Glutamatergic neuron (in vitro differentiated cells): ENCODE results near the gene PACSIN3. TPM values are rescaled to one million over a fixed set of nuclear protein-coding genes. Genes with fewer than 3 reads are reported as not detected.

Source experiments
- DNase-seq: peaks from one replicate; pipeline ENCODE4 v3.0.0; 2022
- H3K27ac Mint-ChIP-seq: one replicate; pipeline ENCODE4 v1.8.0; 2020; ENCODE audit warnings: mild to moderate bottlenecking, mixed read lengths, inconsistent platforms; ENCODE audit not compliant: unreplicated experiment
- H3K27me3 Mint-ChIP-seq: one replicate; pipeline ENCODE4 v1.8.0; 2020; ENCODE audit warnings: mild to moderate bottlenecking, moderate library complexity, mixed read lengths, inconsistent platforms; ENCODE audit not compliant: unreplicated experiment
- H3K36me3 Mint-ChIP-seq: one replicate; pipeline ENCODE4 v1.8.0; 2020; ENCODE audit warnings: mild to moderate bottlenecking, mixed read lengths, inconsistent platforms; ENCODE audit not compliant: unreplicated experiment
- H3K4me1 Mint-ChIP-seq: one replicate; pipeline ENCODE4 v1.8.0; 2020; ENCODE audit warnings: mild to moderate bottlenecking, low read depth, mixed read lengths, inconsistent platforms; ENCODE audit not compliant: unreplicated experiment
- H3K4me3 Mint-ChIP-seq: one replicate; pipeline ENCODE4 v1.8.0; 2020; ENCODE audit warnings: mild to moderate bottlenecking, mixed read lengths, inconsistent platforms; ENCODE audit not compliant: unreplicated experiment
- H3K9me3 Mint-ChIP-seq: one replicate; pipeline ENCODE4 v1.8.0; 2020; ENCODE audit warnings: mild to moderate bottlenecking, moderate library complexity, mixed read lengths, inconsistent platforms; ENCODE audit not compliant: unreplicated experiment
- microRNA-seq: library from miRNA; unstranded; fragments of <30 nt; microRNA quantifications from one replicate; pipeline ENCODE4, GENCODE V29; 2020; ENCODE audit not compliant: unreplicated experiment
- total RNA-seq: library from RNA; stranded (reverse); fragmentation: NEBNext Ultra II Directional; extraction: Animal tissue kit (Norgen Biotek cat#: 25700); gene quantifications from one replicate; pipeline ENCODE4 v1.2.1, GENCODE V29; 2021; ENCODE audit not compliant: unreplicated experiment
- TF ChIP-seq, protein P1 (sequence below): fragments of 200-600 bp; sonication (generic); IDR thresholded peaks from one replicate; pipeline ENCODE4 v1.5.0; 2021; ENCODE audit not compliant: partially characterized antibody, unreplicated experiment

PACSIN3 gene
- total RNA-seq, 1 donor from 2014 or later: 2.2 TPM

GRCh38 chr11:47132981-47133380 is 53.3 kb downstream of the PACSIN3 start:
- no peak overlapping the region for H3K27ac Mint-ChIP-seq
- TF ChIP-seq, protein P1, sequence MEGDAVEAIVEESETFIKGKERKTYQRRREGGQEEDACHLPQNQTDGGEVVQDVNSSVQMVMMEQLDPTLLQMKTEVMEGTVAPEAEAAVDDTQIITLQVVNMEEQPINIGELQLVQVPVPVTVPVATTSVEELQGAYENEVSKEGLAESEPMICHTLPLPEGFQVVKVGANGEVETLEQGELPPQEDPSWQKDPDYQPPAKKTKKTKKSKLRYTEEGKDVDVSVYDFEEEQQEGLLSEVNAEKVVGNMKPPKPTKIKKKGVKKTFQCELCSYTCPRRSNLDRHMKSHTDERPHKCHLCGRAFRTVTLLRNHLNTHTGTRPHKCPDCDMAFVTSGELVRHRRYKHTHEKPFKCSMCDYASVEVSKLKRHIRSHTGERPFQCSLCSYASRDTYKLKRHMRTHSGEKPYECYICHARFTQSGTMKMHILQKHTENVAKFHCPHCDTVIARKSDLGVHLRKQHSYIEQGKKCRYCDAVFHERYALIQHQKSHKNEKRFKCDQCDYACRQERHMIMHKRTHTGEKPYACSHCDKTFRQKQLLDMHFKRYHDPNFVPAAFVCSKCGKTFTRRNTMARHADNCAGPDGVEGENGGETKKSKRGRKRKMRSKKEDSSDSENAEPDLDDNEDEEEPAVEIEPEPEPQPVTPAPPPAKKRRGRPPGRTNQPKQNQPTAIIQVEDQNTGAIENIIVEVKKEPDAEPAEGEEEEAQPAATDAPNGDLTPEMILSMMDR: no peak
- H3K9me3 Mint-ChIP-seq: peaks cover 7% of the 10 kb centered on the region
- no peak for DNase-seq
- H3K4me1 Mint-ChIP-seq: peaks cover 16% of the 10 kb centered on the region
- H3K36me3 Mint-ChIP-seq: peaks cover 3% of the 10 kb centered on the region
- H3K27me3 Mint-ChIP-seq: peaks cover 8% of the 10 kb centered on the region
- H3K4me3 Mint-ChIP-seq: no peak overlapping the region

- Mint-ChIP-seq H3K9me3 (peaks cover 7% of the 10 kb centered on the region), H3K27me3 (peaks cover 8% of the 10 kb centered on the region), H3K4me1 (peaks cover 16% of the 10 kb centered on the region), H3K27ac (no peak overlapping the region), H3K36me3 (no peaks in the 10 kb centered on the region), H3K4me3 (no peak overlapping the region)
- TF ChIP-seq, protein P1: no peak
- DNase-seq: no peak
These were observed 53.7 kb downstream of the PACSIN3 start for GRCh38 chr11:47132490-47132889.

DNA sequence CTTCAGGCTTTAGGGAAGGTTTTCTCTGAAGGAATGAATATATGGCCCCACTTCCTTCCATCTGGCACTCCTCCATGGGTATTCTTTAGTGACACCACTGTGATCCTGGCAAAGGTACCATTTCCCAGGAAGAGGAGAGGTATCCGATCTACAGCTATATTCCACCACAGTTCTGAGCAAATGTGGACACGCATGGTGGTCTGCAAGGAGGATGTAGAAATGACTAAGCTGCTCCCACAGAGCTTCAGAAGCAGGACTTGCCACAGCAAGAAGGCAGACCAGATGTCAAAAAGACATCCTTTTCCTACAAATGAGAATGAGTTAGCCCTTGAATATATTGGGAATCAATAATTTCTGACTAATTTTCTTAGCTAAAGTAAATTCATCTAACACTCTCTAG is 55.1 kb downstream of the PACSIN3 start:
- DNase-seq: no peak
- H3K4me3 Mint-ChIP-seq: peak overlapping the region; percentile 63
- H3K4me1 Mint-ChIP-seq: peaks cover 16% of the 10 kb centered on the region
- H3K27ac Mint-ChIP-seq: peak overlapping the region; percentile 88
- H3K27me3 Mint-ChIP-seq: peaks cover 4% of the 10 kb centered on the region
- H3K9me3 Mint-ChIP-seq: peaks cover 5% of the 10 kb centered on the region
- H3K36me3 Mint-ChIP-seq: no peaks in the 10 kb centered on the region
- TF ChIP-seq, protein P1: no peak

- H3K27ac Mint-ChIP-seq: peak overlapping the region; percentile 88
- peak overlapping the region; percentile 63 for H3K4me3 Mint-ChIP-seq
- TF ChIP-seq, protein P1: no peak
- peaks cover 4% of the 10 kb centered on the region for H3K27me3 Mint-ChIP-seq
- peaks cover 5% of the 10 kb centered on the region for H3K9me3 Mint-ChIP-seq
- no peaks in the 10 kb centered on the region for H3K36me3 Mint-ChIP-seq
- DNase-seq: no peak
- H3K4me1 Mint-ChIP-seq: peaks cover 16% of the 10 kb centered on the region
These were observed 55.7 kb downstream of the PACSIN3 start for GRCh38 chr11:47130543-47130942.

Small RNAs within 50 kb of the gene (microRNA-seq; reads per million reads assigned to microRNA genes)
- gene MIR6745: not detected

Other genes starting within 250 kb of the PACSIN3 start
- 35.5 TPM for gene CSTPP1, start 249.7 kb downstream of the PACSIN3 start, total RNA-seq
- 119 TPM for gene ARFGAP2, start 9.6 kb downstream of the PACSIN3 start, total RNA-seq
- gene DDB2, start 28.5 kb upstream of the PACSIN3 start, total RNA-seq: 12.6 TPM
- gene ACP2, start 62.4 kb upstream of the PACSIN3 start, total RNA-seq: 44.3 TPM
- 10.5 TPM for gene NR1H3, start 71.6 kb upstream of the PACSIN3 start, total RNA-seq
- 115 TPM for gene MADD, start 83.7 kb upstream of the PACSIN3 start, total RNA-seq
- not detected for gene MYBPC3, start 166.3 kb upstream of the PACSIN3 start, total RNA-seq
- gene SPI1, start 192.1 kb upstream of the PACSIN3 start, total RNA-seq: not detected
- 60.0 TPM for gene SLC39A13, start 222.2 kb upstream of the PACSIN3 start, total RNA-seq
- 112 TPM for gene PSMC3, start 240.0 kb upstream of the PACSIN3 start, total RNA-seq